H1 (cell line): ENCODE results near the gene RPRM. TPM values are rescaled to one million over a fixed set of nuclear protein-coding genes. Genes with fewer than 3 reads are reported as not detected.

Experiments used
- CTCF ChIA-PET: fragments of 300-600 bp; sonication (Branson Sonifier 250); formaldehyde crosslinking; loops from one replicate; lab custom pipeline; 2021; ENCODE audit not compliant: partially characterized antibody; lab: Charles Lee
- POLR2A ChIA-PET: fragments of 300-600 bp; sonication (Branson Sonifier 250); formaldehyde crosslinking; loops from one replicate; lab custom pipeline; 2021; ENCODE audit warnings: inconsistent platforms; ENCODE audit not compliant: partially characterized antibody; lab: Charles Lee
- DNase-seq, 2 experiments: peaks; one replicate each; pipeline versions ENCODE4 v3.0.0 to v3.0.0-alpha.2; 2010 to 2022; ENCODE audit warnings: low spot score in 2 of 2, low read depth in 1 of 2, mixed read lengths in 1 of 2
- FAIRE-seq: peaks from 2 replicates; lab custom pipeline; 2011; peaks lifted over from hg19 to GRCh38; lab: Jason Lieb, UNC
- H2AFZ ChIP-seq: 2 replicates; pipeline ENCODE4 v1.8.1; 2012; ENCODE audit warnings: low read length, inconsistent platforms
- H2AK5ac ChIP-seq: 2 replicates; pipeline ENCODE4 v1.6.1; 2013; ENCODE audit warnings: low read depth, low read length
- H2BK120ac ChIP-seq: replicated peaks from 2 replicates; pipeline ENCODE3; 2013; ENCODE audit warnings: low read depth, low read length, inconsistent platforms
- H2BK12ac ChIP-seq: 2 replicates; pipeline ENCODE4 v1.6.1; 2013; ENCODE audit warnings: low read depth, low read length
- H2BK15ac ChIP-seq: 2 replicates; pipeline ENCODE4 v1.6.1; 2013; ENCODE audit warnings: low read length
- H2BK20ac ChIP-seq: 2 replicates; pipeline ENCODE4 v1.6.1; 2013; ENCODE audit warnings: low read length
- H2BK5ac ChIP-seq: 2 replicates; pipeline ENCODE4 v1.6.1; 2013; ENCODE audit warnings: low read depth, low read length
- H3K14ac ChIP-seq: 2 replicates; pipeline ENCODE4 v1.6.1; 2013; ENCODE audit warnings: inconsistent platforms; ENCODE audit not compliant: insufficient read length
- H3K18ac ChIP-seq: 2 replicates; pipeline ENCODE4 v1.6.1; 2013; ENCODE audit warnings: low read length; ENCODE audit errors: extremely low read depth
- H3K23ac ChIP-seq: 2 replicates; pipeline ENCODE4 v1.6.1; 2013; ENCODE audit warnings: inconsistent platforms; ENCODE audit not compliant: insufficient read length
- H3K23me2 ChIP-seq: 2 replicates; pipeline ENCODE4 v1.6.1; 2013; ENCODE audit warnings: low read depth, low read length
- H3K27ac ChIP-seq: 2 replicates; pipeline ENCODE4 v1.6.1; 2011; ENCODE audit warnings: low read depth, low read length, inconsistent platforms
- H3K27me3 ChIP-seq, 4 experiments: replicated peaks in 1 of 4; 1 replicate in 1 of 4; 2 replicates in 3 of 4; pipeline versions ENCODE4 v1.6.1 to v1.8.1; 2011 to 2013; ENCODE audit warnings: low read length in 3 of 4, mild to moderate bottlenecking in 3 of 4, inconsistent platforms in 2 of 4, mixed read lengths in 2 of 4, moderate library complexity in 1 of 4; ENCODE audit not compliant: control insufficient read depth in 3 of 4, insufficient read depth in 3 of 4; ENCODE audit errors: extremely low read depth in 1 of 4
- H3K36me3 ChIP-seq, 4 experiments: 2 replicates each; pipeline versions ENCODE4 v1.6.1 to v1.8.1; 2011 to 2013; ENCODE audit warnings: mild to moderate bottlenecking in 4 of 4, low read length in 3 of 4, moderate library complexity in 2 of 4, control low read depth in 1 of 4, inconsistent platforms in 1 of 4; ENCODE audit not compliant: insufficient read depth in 4 of 4, control insufficient read depth in 2 of 4
- H3K4ac ChIP-seq: replicated peaks from 2 replicates; pipeline ENCODE3; 2013; ENCODE audit warnings: low read length, low read depth, mixed read lengths, inconsistent platforms; ENCODE audit not compliant: insufficient read length
- H3K4me1 ChIP-seq, 4 experiments: replicated peaks in 1 of 4; 1 replicate in 1 of 4; 2 replicates in 3 of 4; pipeline versions ENCODE4 v1.6.1 to v1.8.1; 2011 to 2013; ENCODE audit warnings: low read length in 3 of 4, inconsistent platforms in 2 of 4, mixed read lengths in 1 of 4; ENCODE audit not compliant: insufficient read depth in 4 of 4, control insufficient read depth in 3 of 4
- H3K4me2 ChIP-seq, 2 experiments: 2 replicates each; pipeline versions ENCODE4 v1.6.1 to v1.8.1; 2011 to 2013; ENCODE audit warnings: low read depth in 2 of 2, low read length in 2 of 2, control low read depth in 1 of 2, inconsistent platforms in 1 of 2, mild to moderate bottlenecking in 1 of 2; ENCODE audit not compliant: insufficient read depth in 1 of 2
- H3K4me3 ChIP-seq, 4 experiments: fragments of 200-600, 300-600 bp in 1 of 4; sonication (generic), shearing (Covaris generic), sonication (Bioruptor Twin) in 1 of 4; 2 replicates each; pipeline versions ENCODE4 v1.5.1 to v1.8.1; 2011 to 2016; ENCODE audit warnings: low read length in 4 of 4, low read depth in 3 of 4, control low read depth in 2 of 4, inconsistent platforms in 2 of 4, mild to moderate bottlenecking in 2 of 4, mixed read lengths in 1 of 4, moderate library complexity in 1 of 4; ENCODE audit not compliant: insufficient read depth in 2 of 4; ENCODE audit errors: extremely low read depth in 1 of 4
- H3K56ac ChIP-seq: replicated peaks from 2 replicates; pipeline ENCODE3; 2013; ENCODE audit warnings: low read depth, mild to moderate bottlenecking, mixed read lengths, low read length, inconsistent platforms; ENCODE audit not compliant: insufficient read length
- H3K79me1 ChIP-seq: 2 replicates; pipeline ENCODE4 v1.6.1; 2013; ENCODE audit warnings: low read depth, low read length, control low read depth
- H3K79me2 ChIP-seq, 2 experiments: 2 replicates each; pipeline versions ENCODE4 v1.6.1 to v1.8.1; 2012 to 2013; ENCODE audit warnings: low read length in 2 of 2, mild to moderate bottlenecking in 2 of 2, inconsistent platforms in 1 of 2; ENCODE audit not compliant: insufficient read depth in 2 of 2, control insufficient read depth in 1 of 2
- H3K9ac ChIP-seq, 4 experiments: replicated peaks in 1 of 4; 1 replicate in 1 of 4; 2 replicates in 3 of 4; pipeline versions ENCODE4 v1.6.1 to v1.8.1; 2011 to 2013; ENCODE audit warnings: low read depth in 3 of 4, low read length in 3 of 4, control low read depth in 2 of 4, mild to moderate bottlenecking in 2 of 4, moderate library complexity in 2 of 4, inconsistent platforms in 1 of 4; ENCODE audit errors: extremely low read depth in 1 of 4
- H3K9me3 ChIP-seq, 2 experiments: 2 replicates each; pipeline versions ENCODE4 v1.6.1 to v1.8.1; 2012 to 2013; ENCODE audit warnings: mild to moderate bottlenecking in 2 of 2, moderate library complexity in 2 of 2, control low read depth in 1 of 2, inconsistent platforms in 1 of 2, low read depth in 1 of 2, low read length in 1 of 2, mixed read lengths in 1 of 2; ENCODE audit not compliant: insufficient read depth in 2 of 2
- H4K20me1 ChIP-seq, 2 experiments: replicated peaks in 1 of 2; 2 replicates each; pipeline versions ENCODE3 to v1.8.1; 2011 to 2013; ENCODE audit warnings: inconsistent platforms in 2 of 2, low read length in 2 of 2, mild to moderate bottlenecking in 1 of 2; ENCODE audit not compliant: insufficient read depth in 2 of 2, control insufficient read depth in 1 of 2
- H4K5ac ChIP-seq: 2 replicates; pipeline ENCODE4 v1.6.1; 2013; ENCODE audit warnings: low read length, low read depth, mixed read lengths, inconsistent platforms; ENCODE audit not compliant: insufficient read length
- H4K8ac ChIP-seq: 2 replicates; pipeline ENCODE4 v1.8.0; 2013; ENCODE audit warnings: mild to moderate bottlenecking, moderate library complexity, low read length, inconsistent platforms; ENCODE audit not compliant: insufficient read depth; ENCODE audit errors: extremely low read depth
- H4K91ac ChIP-seq: replicated peaks from 2 replicates; pipeline ENCODE3; 2013; ENCODE audit warnings: low read length, mixed read lengths, inconsistent platforms; ENCODE audit not compliant: insufficient read length
- CBX8 ChIP-seq: fragments of 300-800, 300-1000 bp; sonication (generic); IDR thresholded peaks from 2 replicates; pipeline ENCODE4 v1.7.1; 2016; ENCODE audit warnings: low read depth, low read length, borderline replicate concordance
- CHD2 ChIP-seq: IDR thresholded peaks from 2 replicates; pipeline ENCODE4 v1.6.1; 2012; ENCODE audit warnings: low read length, improper control_type of control experiment
- HDAC6 ChIP-seq: IDR thresholded peaks from one replicate; pipeline ENCODE4 v1.7.1; 2012; ENCODE audit warnings: low read depth, mild to moderate bottlenecking, inconsistent platforms, low read length, moderate library complexity
- MAFK ChIP-seq: IDR thresholded peaks from 2 replicates; pipeline ENCODE4 v1.6.1; 2012; ENCODE audit warnings: low read depth, mild to moderate bottlenecking, improper control_type of control experiment, low read length
- NRF1 ChIP-seq: IDR thresholded peaks from 2 replicates; pipeline ENCODE4 v1.6.1; 2011; ENCODE audit warnings: mild to moderate bottlenecking, low read depth, low read length, improper control_type of control experiment
- SIN3A ChIP-seq, 2 experiments: IDR thresholded peaks in 1 of 2; conservative IDR thresholded peaks in 1 of 2; 2 replicates each; pipeline ENCODE4 v1.6.1; 2011 to 2012; ENCODE audit warnings: low read length in 2 of 2, improper control_type of control experiment in 1 of 2, low read depth in 1 of 2, mild to moderate bottlenecking in 1 of 2
- SP2 ChIP-seq: IDR thresholded peaks from 2 replicates; pipeline ENCODE4 v1.6.1; 2012; ENCODE audit warnings: mild to moderate bottlenecking, low read length, inconsistent platforms
- SUZ12 ChIP-seq: fragments of 200-600 bp; sonication (generic); IDR thresholded peaks from 2 replicates; pipeline ENCODE4 v1.6.1; 2012; ENCODE audit warnings: mild to moderate bottlenecking, inconsistent platforms, low read length, moderate library complexity, mixed read lengths
- TBP ChIP-seq: IDR thresholded peaks from 2 replicates; pipeline ENCODE4 v1.6.1; 2011; ENCODE audit warnings: low read depth, low read length, improper control_type of control experiment
- YY1 ChIP-seq: IDR thresholded peaks from 2 replicates; pipeline ENCODE4 v1.6.1; 2011; ENCODE audit warnings: low read depth, mild to moderate bottlenecking, low read length
- WGBS, 2 experiments: shearing (Covaris generic) in 1 of 2; methylation state at CpG; one replicate each; pipeline versions ENCODE4 v1.1.6 to v1.1.7; 2013 to 2015; ENCODE audit warnings: low lambda C conversion rate in 2 of 2, mixed read lengths in 2 of 2, inconsistent platforms in 1 of 2, low coverage in 1 of 2, missing lambda C conversion rate in 1 of 2; ENCODE audit not compliant: insufficient replicate concordance in 2 of 2, insufficient coverage in 1 of 2, insufficient read length in 1 of 2; ENCODE audit errors: extremely low coverage in 1 of 2, missing lambda C conversion rate in 1 of 2; 5-methylcytosine and 5-hydroxymethylcytosine counted together
- polyA plus RNA-seq, 7 experiments: library from polyadenylated mRNA; depleted of rRNA in 3 of 7; stranded (reverse) in 5 of 7; unstranded in 2 of 7; fragments of >200 nt in 5 of 7; fragments of 200-250 nt in 2 of 7; gene quantifications; 1 replicate in 5 of 7; 2 replicates in 1 of 7; 4 replicates in 1 of 7; pipeline versions ENCODE4 v1.2.1 to v1.2.3, GENCODE V29; 2011 to 2013; ENCODE audit warnings: missing spikeins in 2 of 7, mixed read lengths in 2 of 7
- total RNA-seq: library from RNA; stranded (reverse); fragmentation: NEBNext Ultra II Directional; extraction: Animal tissue kit (Norgen Biotek cat#: 25700); gene quantifications from 2 replicates; pipeline ENCODE4 v1.2.1, GENCODE V29; 2021

Gene RPRM
- total and polyA plus RNA-seq, 2 of the 8 experiments (the other 6 are each of a cell fraction or from before 2014, with no cell fraction given) = 11.0 to 16.3 TPM

DNA sequence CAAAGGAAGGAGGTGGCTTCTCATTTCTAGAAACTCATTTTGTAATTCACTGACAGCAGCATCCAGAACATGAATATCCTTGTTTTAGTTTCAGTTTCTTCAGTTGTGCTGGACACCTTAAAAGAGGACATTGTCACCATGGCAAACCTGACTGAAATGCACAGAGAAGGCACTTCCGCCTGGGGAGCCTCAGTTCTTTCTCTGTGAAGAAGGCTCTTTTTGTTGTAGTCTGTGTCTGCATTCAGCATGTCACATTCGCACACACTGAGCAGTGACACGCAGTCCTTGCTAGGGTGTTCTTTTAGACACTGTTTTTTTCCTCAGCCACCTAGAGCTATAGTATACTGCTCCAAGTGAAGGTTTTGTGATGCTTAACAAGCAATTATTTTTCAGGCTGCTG is 9.5 kb upstream of the RPRM start:
- no peak overlapping the region for H2BK12ac ChIP-seq
- H3K27ac ChIP-seq = no peak overlapping the region
- H3K23ac ChIP-seq = no peak overlapping the region
- no peak overlapping the region for H2BK5ac ChIP-seq
- POLR2A ChIA-PET = no interaction called here
- no peak for DNase-seq
- no peak overlapping the region for H2BK20ac ChIP-seq
- H3K14ac ChIP-seq = no peak overlapping the region
- no peak overlapping the region for H4K91ac ChIP-seq
- H2BK120ac ChIP-seq = no peak overlapping the region
- no peak overlapping the region for H3K9ac ChIP-seq
- H3K79me1 ChIP-seq = no peaks in the 10 kb centered on the region
- no peak for FAIRE-seq
- H4K8ac ChIP-seq = no peak overlapping the region
- H3K4ac ChIP-seq = no peak overlapping the region
- CTCF ChIA-PET = interaction anchor here (0.8 to 1.2 kb wide), 2 partner anchors 9 to 32 kb away, joined by 3 to 5 read pairs; partner anchors contain the start of gene RPRM
- H2BK15ac ChIP-seq = no peak overlapping the region
- no peaks in the 10 kb centered on the region for H3K79me2 ChIP-seq
- no peak overlapping the region for H4K5ac ChIP-seq
- no peak overlapping the region for H3K18ac ChIP-seq
- peaks cover 0 to 12% (median 7%) of the 10 kb centered on the region in 4 experiments; a peak in 4 of 7 replicates for H3K4me1 ChIP-seq
- H3K4me2 ChIP-seq = peak overlapping the region; percentile 39 to 41; a peak in 2 of 4 replicates
- WGBS, 2 experiments = 45% methylated on average over 3 of the region's 3 CpGs; no CpG with 5 or more reads in 1 of the 2 experiments
- H4K20me1 ChIP-seq = no peaks in the 10 kb centered on the region
- no peak overlapping the region for H3K56ac ChIP-seq
- no peaks in the 10 kb centered on the region for H3K9me3 ChIP-seq
- H3K36me3 ChIP-seq = no peaks in the 10 kb centered on the region; a peak in 1 of 8 replicates
- H2AK5ac ChIP-seq = no peak overlapping the region
- H3K27me3 ChIP-seq = peaks cover 0 to 6% (median 0%) of the 10 kb centered on the region in 4 experiments; a peak in 1 of 7 replicates
- H3K4me3 ChIP-seq = peak overlapping the region in 1 of 4 experiments; percentile 15; a peak in 1 of 8 replicates
- no peak overlapping the region for H2AFZ ChIP-seq
- no peaks in the 10 kb centered on the region; the same call in 1 of the 2 replicates for H3K23me2 ChIP-seq
- no peak for TF ChIP-seq HDAC6
- TF ChIP-seq NRF1 = no peak
- no peak for TF ChIP-seq CBX8
- no peak for TF ChIP-seq MAFK
- no peak for TF ChIP-seq SP2
- TF ChIP-seq SIN3A (conservative IDR thresholded peaks at IDR 0.05 in 1 of 2, IDR thresholded peaks at IDR 0.05 in 1 of 2; ENCODE audit: low read depth in 1 of 2, low read length in 2 of 2) = no peak
- TF ChIP-seq SUZ12 = no peak
- no peak for TF ChIP-seq YY1
- TF ChIP-seq CHD2 = no peak
- no peak for TF ChIP-seq TBP
